Astrocyte (in vitro differentiated cells and primary cell): ENCODE data around the gene PTGS2. TPM values are rescaled to one million over a fixed set of nuclear protein-coding genes. Genes with fewer than 3 reads are reported as not detected.
"Not testable (repeated sequence)": the region's sequence is repeated elsewhere in the genome, so short reads cannot be mapped to it uniquely, and the experiment has no call there.

ENCODE experiments used
- DNase-seq: peaks from one replicate; pipeline ENCODE4 v3.0.0-alpha.2; 2010; ENCODE audit warnings: low read depth
- FAIRE-seq: peaks from 2 replicates; lab custom pipeline; 2011; peaks lifted over from hg19 to GRCh38; lab: Jason Lieb, UNC
- H2AFZ ChIP-seq: 2 replicates; pipeline ENCODE4 v1.6.0; 2012; ENCODE audit warnings: low read depth, low read length, inconsistent platforms
- H3K27ac ChIP-seq: 2 replicates; pipeline ENCODE4 v1.5.1; 2011; ENCODE audit warnings: low read depth, low read length, inconsistent platforms
- H3K27me3 ChIP-seq: 2 replicates; pipeline ENCODE4 v1.6.0; 2011; ENCODE audit warnings: low read length, inconsistent platforms; ENCODE audit not compliant: insufficient read depth
- H3K36me3 ChIP-seq: 2 replicates; pipeline ENCODE4 v1.5.1; 2011; ENCODE audit warnings: low read length, inconsistent platforms; ENCODE audit not compliant: insufficient read depth
- H3K4me1 ChIP-seq: 2 replicates; pipeline ENCODE4 v1.5.1; 2011; ENCODE audit warnings: low read length, inconsistent platforms; ENCODE audit not compliant: insufficient read depth
- H3K4me2 ChIP-seq: 2 replicates; pipeline ENCODE4 v1.6.0; 2012; ENCODE audit warnings: low read length, inconsistent platforms
- H3K4me3 ChIP-seq: 2 replicates; pipeline ENCODE4 v1.5.1; 2011; ENCODE audit warnings: low read depth, mild to moderate bottlenecking, low read length, inconsistent platforms; ENCODE audit not compliant: insufficient read depth
- H3K79me2 ChIP-seq: 2 replicates; pipeline ENCODE4 v1.6.0; 2012; ENCODE audit warnings: mild to moderate bottlenecking, low read length, inconsistent platforms; ENCODE audit not compliant: insufficient read depth
- H3K9ac ChIP-seq: 2 replicates; pipeline ENCODE4 v1.6.0; 2012; ENCODE audit warnings: mild to moderate bottlenecking, low read length, inconsistent platforms
- H3K9me3 ChIP-seq: 2 replicates; pipeline ENCODE4 v1.5.1; 2012; ENCODE audit warnings: low read depth, mild to moderate bottlenecking, low read length, inconsistent platforms; ENCODE audit not compliant: insufficient read depth
- H4K20me1 ChIP-seq: 2 replicates; pipeline ENCODE4 v1.6.0; 2012; ENCODE audit warnings: low read length, inconsistent platforms; ENCODE audit not compliant: insufficient read depth
- H3K27ac Mint-ChIP-seq: one replicate; pipeline ENCODE4 v1.8.0; 2021; ENCODE audit warnings: mild to moderate bottlenecking, mixed read lengths; ENCODE audit not compliant: unreplicated experiment
- H3K27me3 Mint-ChIP-seq: one replicate; pipeline ENCODE4 v1.8.0; 2021; ENCODE audit warnings: low read depth, mixed read lengths; ENCODE audit not compliant: unreplicated experiment
- H3K36me3 Mint-ChIP-seq: one replicate; pipeline ENCODE4 v1.8.0; 2021; ENCODE audit warnings: low read depth, mixed read lengths; ENCODE audit not compliant: unreplicated experiment
- H3K4me1 Mint-ChIP-seq: one replicate; pipeline ENCODE4 v1.8.0; 2021; ENCODE audit warnings: low read depth, mixed read lengths; ENCODE audit not compliant: unreplicated experiment
- H3K4me3 Mint-ChIP-seq: one replicate; pipeline ENCODE4 v1.8.0; 2021; ENCODE audit warnings: mild to moderate bottlenecking, moderate library complexity, mixed read lengths; ENCODE audit not compliant: unreplicated experiment
- H3K9me3 Mint-ChIP-seq: one replicate; pipeline ENCODE4 v1.8.0; 2021; ENCODE audit warnings: mild to moderate bottlenecking, mixed read lengths; ENCODE audit not compliant: unreplicated experiment
- CTCF ChIP-seq: IDR thresholded peaks from 2 replicates; pipeline ENCODE4 v1.5.1; 2011; ENCODE audit warnings: low read depth, mild to moderate bottlenecking, inconsistent platforms, low read length, moderate library complexity; ENCODE audit not compliant: insufficient read depth
- EZH2 ChIP-seq: IDR thresholded peaks from 2 replicates; pipeline ENCODE4 v1.6.1; 2012; ENCODE audit warnings: mild to moderate bottlenecking, low read length, inconsistent platforms; ENCODE audit not compliant: insufficient read depth
- total RNA-seq: library from RNA; stranded (reverse); gene quantifications from 2 replicates; pipeline ENCODE4 v1.2.1, GENCODE V29; 2021

The PTGS2 gene
- total RNA-seq, 1 donor from 2014 or later, result 4.7 TPM

GRCh38 chr1:186653312-186653711 lies 26.9 kb downstream of the PTGS2 start:
- Histone ChIP-seq H3K36me3 (no peaks in the 10 kb centered on the region), H3K4me3 (no peak overlapping the region), H3K79me2 (no peaks in the 10 kb centered on the region), H3K4me1 (no peaks in the 10 kb centered on the region), H4K20me1 (no peaks in the 10 kb centered on the region), H3K27me3 (no peaks in the 10 kb centered on the region), H3K9me3 (no peaks in the 10 kb centered on the region), H2AFZ (no peak overlapping the region), H3K27ac (no peak overlapping the region), H3K4me2 (no peak overlapping the region), H3K9ac (no peak overlapping the region)
- Mint-ChIP-seq H3K4me1 (no peaks in the 10 kb centered on the region), H3K36me3 (peaks cover 1% of the 10 kb centered on the region), H3K27ac (no peak overlapping the region), H3K27me3 (no peaks in the 10 kb centered on the region), H3K4me3 (no peak overlapping the region), H3K9me3 (no peaks in the 10 kb centered on the region)
- no peak for FAIRE-seq
- DNase-seq, result no peak
- TF ChIP-seq CTCF, result no peak
- TF ChIP-seq EZH2, result no peak

- no peaks in the 10 kb centered on the region for H3K27me3 ChIP-seq
- H3K27ac ChIP-seq, result no peak overlapping the region
- FAIRE-seq, result no peak
- H3K36me3 Mint-ChIP-seq, result peaks cover 1% of the 10 kb centered on the region
- H3K36me3 ChIP-seq, result no peaks in the 10 kb centered on the region
- no peak overlapping the region for H2AFZ ChIP-seq
- H3K4me1 Mint-ChIP-seq, result peaks cover 5% of the 10 kb centered on the region
- no peak overlapping the region for H3K9ac ChIP-seq
- no peak overlapping the region for H3K27ac Mint-ChIP-seq
- no peak overlapping the region for H3K4me3 ChIP-seq
- no peaks in the 10 kb centered on the region for H3K27me3 Mint-ChIP-seq
- no peak overlapping the region for H3K4me2 ChIP-seq
- no peaks in the 10 kb centered on the region for H4K20me1 ChIP-seq
- no peak overlapping the region for H3K4me3 Mint-ChIP-seq
- TF ChIP-seq EZH2, result no peak
- no peak for TF ChIP-seq CTCF
- no peaks in the 10 kb centered on the region for H3K9me3 ChIP-seq
- DNase-seq, result no peak
- no peaks in the 10 kb centered on the region for H3K4me1 ChIP-seq
- H3K9me3 Mint-ChIP-seq, result no peaks in the 10 kb centered on the region
- H3K79me2 ChIP-seq, result no peaks in the 10 kb centered on the region
These were observed 31.6 kb downstream of the PTGS2 start for GRCh38 chr1:186648613-186649012.

- H3K4me2 ChIP-seq, H3K9ac ChIP-seq, H3K9me3 ChIP-seq, FAIRE-seq, DNase-seq, H3K4me1 Mint-ChIP-seq, H3K27me3 ChIP-seq, H4K20me1 ChIP-seq, H2AFZ ChIP-seq, H3K4me3 ChIP-seq, H3K79me2 ChIP-seq, H3K36me3 ChIP-seq, H3K4me3 Mint-ChIP-seq, H3K4me1 ChIP-seq, H3K27me3 Mint-ChIP-seq, H3K27ac ChIP-seq, H3K36me3 Mint-ChIP-seq, H3K9me3 Mint-ChIP-seq, H3K27ac Mint-ChIP-seq: not testable (repeated sequence)
These were observed 32.2 kb downstream of the PTGS2 start for GRCh38 chr1:186647985-186648384.
